Keratinocyte (primary cell): Measurements from ENCODE around the gene MAP2K2. TPM values are rescaled to one million over a fixed set of nuclear protein-coding genes. Genes with fewer than 3 reads are reported as not detected.

Source experiments
- DNase-seq: peaks from one replicate; pipeline ENCODE4 v3.0.0-alpha.2; 2011; ENCODE audit warnings: low read depth, missing footprints, low spot score
- FAIRE-seq: peaks from 2 replicates; lab custom pipeline; 2011; peaks lifted over from hg19 to GRCh38; lab: Jason Lieb, UNC
- H2AFZ ChIP-seq: 2 replicates; pipeline ENCODE4 v1.6.0; 2012; ENCODE audit warnings: low read length, control low read depth, inconsistent platforms; ENCODE audit not compliant: control insufficient read depth
- H3K27ac ChIP-seq: 2 replicates; pipeline ENCODE4 v1.5.1; 2011; ENCODE audit warnings: low read length; ENCODE audit not compliant: control insufficient read depth, insufficient read depth
- H3K27me3 ChIP-seq: 3 replicates; pipeline ENCODE4 v1.6.0; 2011; ENCODE audit warnings: low read length; ENCODE audit not compliant: control insufficient read depth, insufficient read depth; ENCODE audit errors: extremely low read depth
- H3K36me3 ChIP-seq, 2 experiments: 2 replicates in 1 of 2; 3 replicates in 1 of 2; pipeline ENCODE4 v1.5.1; 2011; ENCODE audit warnings: low read length in 2 of 2, mild to moderate bottlenecking in 1 of 2; ENCODE audit not compliant: control insufficient read depth in 2 of 2, insufficient read depth in 2 of 2; ENCODE audit errors: extremely low read depth in 1 of 2
- H3K4me1 ChIP-seq: 3 replicates; pipeline ENCODE4 v1.5.1; 2011; ENCODE audit warnings: low read length; ENCODE audit not compliant: control insufficient read depth, insufficient read depth; ENCODE audit errors: extremely low read depth
- H3K4me2 ChIP-seq: 3 replicates; pipeline ENCODE4 v1.6.0; 2011; ENCODE audit warnings: low read depth, low read length; ENCODE audit not compliant: control insufficient read depth, insufficient read depth; ENCODE audit errors: extremely low read depth
- H3K4me3 ChIP-seq, 3 experiments: fragments of 200-600 bp in 1 of 3; sonication (generic) in 1 of 3; 2 replicates in 2 of 3; 3 replicates in 1 of 3; pipeline ENCODE4 v1.5.1; 2011 to 2016; ENCODE audit warnings: low read length in 3 of 3, mild to moderate bottlenecking in 3 of 3, control low read depth in 2 of 3, inconsistent platforms in 1 of 3, low read depth in 1 of 3, mixed read lengths in 1 of 3, mixed run types in 1 of 3, moderate library complexity in 1 of 3; ENCODE audit not compliant: control insufficient read depth in 2 of 3, insufficient read depth in 2 of 3; ENCODE audit errors: extremely low read depth in 1 of 3
- H3K79me2 ChIP-seq: 2 replicates; pipeline ENCODE4 v1.6.0; 2012; ENCODE audit warnings: low read length; ENCODE audit not compliant: control insufficient read depth, insufficient read depth
- H3K9ac ChIP-seq: 3 replicates; pipeline ENCODE4 v1.6.0; 2011; ENCODE audit warnings: low read length; ENCODE audit not compliant: control insufficient read depth, insufficient read depth; ENCODE audit errors: extremely low read depth
- H3K9me1 ChIP-seq: 3 replicates; pipeline ENCODE4 v1.6.0; 2011; ENCODE audit warnings: low read length; ENCODE audit not compliant: control insufficient read depth, insufficient read depth; ENCODE audit errors: extremely low read depth
- H3K9me3 ChIP-seq: 2 replicates; pipeline ENCODE4 v1.5.1; 2012; ENCODE audit warnings: low read depth, low read length; ENCODE audit not compliant: control insufficient read depth
- H4K20me1 ChIP-seq: 3 replicates; pipeline ENCODE4 v1.6.0; 2011; ENCODE audit warnings: low read length; ENCODE audit not compliant: control insufficient read depth, insufficient read depth; ENCODE audit errors: extremely low read depth
- CTCF ChIP-seq, 3 experiments: IDR thresholded peaks in 1 of 3; conservative IDR thresholded peaks in 1 of 3; optimal IDR thresholded peaks in 1 of 3; 2 replicates in 2 of 3; 3 replicates in 1 of 3; pipeline versions ENCODE3 to v1.5.1; 2011; ENCODE audit warnings: low read length in 3 of 3, mild to moderate bottlenecking in 3 of 3, moderate library complexity in 2 of 3, control low read depth in 1 of 3, inconsistent platforms in 1 of 3; ENCODE audit not compliant: insufficient read depth in 2 of 3; ENCODE audit errors: extremely low read depth in 1 of 3
- EZH2 ChIP-seq: IDR thresholded peaks from one replicate; pipeline ENCODE4 v1.6.1; 2012; ENCODE audit warnings: inconsistent platforms, mild to moderate bottlenecking, low read length, moderate library complexity
- dilution Hi-C: fragments of 300-500 bp; cut with MboI; formaldehyde crosslinking; loops from one replicate; pipeline ENCODE4 v1.7.0; 2020; ENCODE audit warnings: low sequenced_read_pairs; ENCODE audit not compliant: extremely low pct_ligation_motif_present
- polyA plus RNA-seq, 5 experiments: library from polyadenylated mRNA; depleted of rRNA in 3 of 5; stranded (reverse) in 3 of 5; stranded (forward) in 1 of 5; unstranded in 1 of 5; fragments of >200 nt; gene quantifications; 1 replicate in 1 of 5; 2 replicates in 3 of 5; 3 replicates in 1 of 5; pipeline versions ENCODE4 v1.2.1 to v1.2.3, GENCODE V29; 2011 to 2012; ENCODE audit warnings: missing spikeins in 2 of 5, low read depth in 1 of 5, low replicate concordance in 1 of 5

The MAP2K2 gene
- polyA plus RNA-seq, 1 donor (not counting 4 experiments of a cell fraction or from before 2014, with no cell fraction given) = 61.8 TPM

DNA sequence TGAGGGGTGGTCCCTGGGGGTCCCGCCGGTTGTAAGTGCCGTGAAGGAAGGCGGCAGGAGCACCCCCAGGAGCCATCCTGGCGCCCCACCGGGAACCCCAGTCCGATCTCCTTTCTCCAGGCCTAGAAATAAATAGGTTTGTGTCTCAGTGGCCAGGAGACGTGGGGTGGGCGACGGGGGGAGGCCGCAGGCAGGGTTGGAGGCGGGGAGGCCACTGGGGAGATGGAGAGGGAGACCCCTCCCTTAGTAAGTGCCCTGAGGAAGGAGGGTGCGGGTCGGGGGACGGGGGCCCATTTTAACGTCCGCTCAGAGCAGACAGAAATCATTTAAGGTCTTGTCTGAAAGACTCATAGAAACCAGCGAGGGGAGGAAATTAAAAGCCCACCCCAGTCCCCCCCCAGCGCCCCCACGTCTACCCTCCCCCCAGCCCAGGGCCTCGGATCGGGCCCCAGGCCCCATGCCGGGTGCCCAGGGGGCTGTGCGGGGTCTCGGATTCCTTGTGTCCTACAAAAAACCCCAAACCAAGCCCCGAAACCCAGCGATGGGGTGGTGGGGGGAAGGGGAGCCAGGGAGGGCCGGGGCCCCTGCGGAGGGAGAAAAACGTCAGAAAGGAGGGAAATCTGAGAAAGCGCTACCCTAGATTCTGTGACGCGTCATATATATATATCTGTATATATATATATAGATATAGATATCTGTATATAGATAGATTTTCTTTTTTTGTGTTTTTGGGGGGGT lies 76.8 kb downstream of the MAP2K2 start:
- H4K20me1 ChIP-seq = peaks cover 33% of the 10 kb centered on the region
- peaks cover 24 to 25% of the 10 kb centered on the region in 2 experiments for H3K36me3 ChIP-seq
- H2AFZ ChIP-seq = no peak overlapping the region
- no peak for DNase-seq
- no peaks in the 10 kb centered on the region for H3K27me3 ChIP-seq
- H3K4me2 ChIP-seq = no peak overlapping the region
- FAIRE-seq = no peak
- TF ChIP-seq CTCF (optimal IDR thresholded peaks at IDR 0.05 in 1 of 3, IDR thresholded peaks at IDR 0.05 in 1 of 3, conservative IDR thresholded peaks at IDR 0.05 in 1 of 3; ENCODE audit: extremely low read depth in 1 of 3, insufficient read depth in 2 of 3, low read length in 3 of 3) = no peak
- TF ChIP-seq EZH2 = no peak
- H3K79me2 ChIP-seq = peaks cover 65% of the 10 kb centered on the region
- no peaks in the 10 kb centered on the region for H3K9me3 ChIP-seq
- dilution Hi-C loops = no loop called here
- no peak overlapping the region for H3K27ac ChIP-seq
- peaks cover 10% of the 10 kb centered on the region for H3K4me1 ChIP-seq
- peaks cover 2% of the 10 kb centered on the region for H3K9me1 ChIP-seq
- H3K9ac ChIP-seq = no peak overlapping the region
- no peak overlapping the region for H3K4me3 ChIP-seq

GRCh38 chr19:4046362-4046691 lies 77.6 kb downstream of the MAP2K2 start:
- no peaks in the 10 kb centered on the region for H3K27me3 ChIP-seq
- DNase-seq = no peak
- H3K4me1 ChIP-seq = peaks cover 2% of the 10 kb centered on the region
- FAIRE-seq = no peak
- H2AFZ ChIP-seq = no peak overlapping the region
- H3K4me3 ChIP-seq = no peak overlapping the region
- peaks cover 30% of the 10 kb centered on the region for H4K20me1 ChIP-seq
- peaks cover 19 to 24% of the 10 kb centered on the region in 2 experiments for H3K36me3 ChIP-seq
- H3K4me2 ChIP-seq = no peak overlapping the region
- no peak overlapping the region for H3K27ac ChIP-seq
- peaks cover 57% of the 10 kb centered on the region for H3K79me2 ChIP-seq
- H3K9me1 ChIP-seq = no peaks in the 10 kb centered on the region
- dilution Hi-C loops = no loop called here
- TF ChIP-seq CTCF (optimal IDR thresholded peaks at IDR 0.05 in 1 of 3, IDR thresholded peaks at IDR 0.05 in 1 of 3, conservative IDR thresholded peaks at IDR 0.05 in 1 of 3; ENCODE audit: extremely low read depth in 1 of 3, insufficient read depth in 2 of 3, low read length in 3 of 3) (no peak), EZH2 (no peak)
- H3K9me3 ChIP-seq = no peaks in the 10 kb centered on the region
- no peak overlapping the region for H3K9ac ChIP-seq
